Muscle layer of colon (tissue), 2 donors: Measurements from ENCODE around the gene PDGFD.

Source experiments
- H3K27ac ChIP-seq: one replicate; pipeline ENCODE4 v1.7.0; 2013; ENCODE audit warnings: low read depth, mild to moderate bottlenecking, low read length, moderate library complexity
- H3K27me3 ChIP-seq, 2 donors: one replicate each; pipeline ENCODE4 v1.7.0; 2013; ENCODE audit warnings: low read length in 2 of 2, mild to moderate bottlenecking in 2 of 2; ENCODE audit not compliant: insufficient read depth in 2 of 2, control insufficient read depth in 1 of 2
- H3K36me3 ChIP-seq: one replicate; pipeline ENCODE4 v1.7.0; 2013; ENCODE audit warnings: mild to moderate bottlenecking, low read length; ENCODE audit not compliant: insufficient read depth
- H3K4me1 ChIP-seq: one replicate; pipeline ENCODE4 v1.7.0; 2013; ENCODE audit warnings: mild to moderate bottlenecking, low read length; ENCODE audit not compliant: insufficient read depth
- H3K4me3 ChIP-seq, 2 donors: one replicate each; pipeline ENCODE4 v1.7.0; 2013; ENCODE audit warnings: low read length in 2 of 2, low read depth in 1 of 2, mild to moderate bottlenecking in 1 of 2, moderate library complexity in 1 of 2
- H3K9ac ChIP-seq: one replicate; pipeline ENCODE4 v1.7.0; 2013; ENCODE audit warnings: low read length
- H3K9me3 ChIP-seq: one replicate; pipeline ENCODE4 v1.7.0; 2013; ENCODE audit warnings: mild to moderate bottlenecking, low read length
- donor health status: abdominal sarcoma.
- donor health status: Adenocarcinoma of cecum.

The PDGFD gene

GRCh38 chr11:103867481-103867880, 296.5 kb downstream of the PDGFD start:
- H3K36me3 ChIP-seq, result no peaks in the 10 kb centered on the region
- no peak overlapping the region for H3K9ac ChIP-seq
- H3K4me3 ChIP-seq, result no peak overlapping the region
- H3K27ac ChIP-seq, result no peak overlapping the region
- no peaks in the 10 kb centered on the region for H3K4me1 ChIP-seq
- no peaks in the 10 kb centered on the region for H3K27me3 ChIP-seq
- no peaks in the 10 kb centered on the region for H3K9me3 ChIP-seq

GRCh38 chr11:103863497-103863896, 300.4 kb downstream of the PDGFD start:
- Histone ChIP-seq H3K4me3 (no peak overlapping the region), H3K9ac (no peak overlapping the region), H3K4me1 (no peaks in the 10 kb centered on the region), H3K36me3 (no peaks in the 10 kb centered on the region), H3K9me3 (no peaks in the 10 kb centered on the region), H3K27ac (no peak overlapping the region), H3K27me3 (no peaks in the 10 kb centered on the region)

GRCh38 chr11:103862802-103863174, 301.2 kb downstream of the PDGFD start:
- Histone ChIP-seq H3K27me3 (no peaks in the 10 kb centered on the region), H3K9ac (no peak overlapping the region), H3K4me1 (no peaks in the 10 kb centered on the region), H3K36me3 (no peaks in the 10 kb centered on the region), H3K4me3 (no peak overlapping the region), H3K9me3 (no peaks in the 10 kb centered on the region), H3K27ac (no peak overlapping the region)

- H3K4me1 ChIP-seq, result no peaks in the 10 kb centered on the region
- no peak overlapping the region for H3K4me3 ChIP-seq
- no peaks in the 10 kb centered on the region for H3K27me3 ChIP-seq
- no peak overlapping the region for H3K27ac ChIP-seq
- no peaks in the 10 kb centered on the region for H3K9me3 ChIP-seq
- H3K36me3 ChIP-seq, result no peaks in the 10 kb centered on the region
- H3K9ac ChIP-seq, result no peak overlapping the region
Measured at GRCh38 chr11:103862094-103862801, 301.7 kb downstream of the PDGFD start.
